Uterus (tissue), 2 donors: ENCODE data around the gene BABAM2.

Experiments
- CTCF ChIP-seq, 4 experiments: fragments of 200-600 bp in 2 of 4; fragments of 450-650 bp in 2 of 4; sonication (generic) in 2 of 4; IDR thresholded peaks; one replicate each; pipeline ENCODE4 v1.5.1; 2016 to 2019; ENCODE audit warnings: antibody characterized with exemption in 4 of 4, mild to moderate bottlenecking in 2 of 4, moderate library complexity in 1 of 4
- POLR2A ChIP-seq, 2 donors: fragments of 450-650 bp; IDR thresholded peaks; one replicate each; pipeline ENCODE4 v1.6.1; 2016; ENCODE audit warnings: antibody characterized with exemption in 2 of 2, mild to moderate bottlenecking in 1 of 2, moderate library complexity in 1 of 2

- no peak for TF ChIP-seq CTCF (IDR thresholded peaks at IDR 0.05)
- no peak for TF ChIP-seq POLR2A (IDR thresholded peaks at IDR 0.05)
These were observed 414.7 kb downstream of the BABAM2 start for GRCh38 chr2:28305202-28305601.
